Brain microvascular endothelial cell (primary cell): Measurements from ENCODE around the gene ERBB4.

Experiments used
- DNase-seq: peaks from one replicate; pipeline ENCODE4 v3.0.0-alpha.2; 2020
- H3K27ac ChIP-seq: fragments of 250-450 bp; sonication (Bioruptor Pico); 2 replicates; pipeline ENCODE4 v1.5.1; 2020; ENCODE audit warnings: mild to moderate bottlenecking, moderate library complexity
- H3K27me3 ChIP-seq: fragments of 250-450 bp; sonication (Bioruptor Pico); replicated peaks from 2 replicates; pipeline ENCODE4 v1.5.1; 2020; ENCODE audit warnings: mild to moderate bottlenecking
- H3K36me3 ChIP-seq: fragments of 250-450 bp; sonication (Bioruptor Pico); replicated peaks from 2 replicates; pipeline ENCODE4 v1.5.1; 2020; ENCODE audit warnings: mild to moderate bottlenecking
- H3K4me3 ChIP-seq: 2 replicates; pipeline ENCODE4 v1.5.1; 2011; ENCODE audit warnings: low read depth, mild to moderate bottlenecking, control low read depth, low read length, moderate library complexity
- CTCF ChIP-seq: IDR thresholded peaks from 2 replicates; pipeline ENCODE4 v1.5.1; 2011; ENCODE audit warnings: low read depth, mild to moderate bottlenecking, moderate library complexity, low read length, control low read depth, inconsistent platforms; ENCODE audit errors: missing control alignments
- in situ Hi-C: cut with HindIII; loops from 2 replicates; pipeline ENCODE4 v1.10.0; 2017; ENCODE audit warnings: low sequenced_read_pairs, low pct_ligation_motif_present

The ERBB4 gene

GRCh38 chr2:211373203-211373602 lies 1165.4 kb downstream of the ERBB4 start:
- Histone ChIP-seq H3K36me3 (no peaks in the 10 kb centered on the region), H3K27ac (no peak overlapping the region), H3K27me3 (no peaks in the 10 kb centered on the region), H3K4me3 (no peak overlapping the region)
- no peak for TF ChIP-seq CTCF
- in situ Hi-C loops = no loop called here
- no peak for DNase-seq

GRCh38 chr2:211371465-211371864 lies 1167.1 kb downstream of the ERBB4 start:
- no peak for DNase-seq
- Histone ChIP-seq H3K27me3 (no peaks in the 10 kb centered on the region), H3K36me3 (no peaks in the 10 kb centered on the region), H3K4me3 (no peak overlapping the region), H3K27ac (no peak overlapping the region)
- no peak for TF ChIP-seq CTCF
- in situ Hi-C loops = no loop called here

- TF ChIP-seq CTCF = no peak
- H3K36me3 ChIP-seq = no peaks in the 10 kb centered on the region
- H3K4me3 ChIP-seq = no peak overlapping the region
- DNase-seq = no peak
- H3K27me3 ChIP-seq = no peaks in the 10 kb centered on the region
- in situ Hi-C loops = no loop called here
- no peak overlapping the region for H3K27ac ChIP-seq
Observed at GRCh38 chr2:211368467-211368866, 1170.1 kb downstream of the ERBB4 start.

GRCh38 chr2:211367711-211368110 lies 1170.9 kb downstream of the ERBB4 start:
- in situ Hi-C loops = no loop called here
- no peak overlapping the region for H3K27ac ChIP-seq
- H3K4me3 ChIP-seq = no peak overlapping the region
- H3K36me3 ChIP-seq = no peaks in the 10 kb centered on the region
- H3K27me3 ChIP-seq = no peaks in the 10 kb centered on the region
- no peak for DNase-seq
- TF ChIP-seq CTCF = no peak

- DNase-seq = no peak
- no peak overlapping the region for H3K27ac ChIP-seq
- no peaks in the 10 kb centered on the region for H3K36me3 ChIP-seq
- TF ChIP-seq CTCF = no peak
- H3K4me3 ChIP-seq = no peak overlapping the region
- no peaks in the 10 kb centered on the region for H3K27me3 ChIP-seq
- in situ Hi-C loops = no loop called here
Observed at GRCh38 chr2:211367293-211367692, 1171.3 kb downstream of the ERBB4 start.

- Histone ChIP-seq H3K27me3 (no peaks in the 10 kb centered on the region), H3K4me3 (no peak overlapping the region), H3K27ac (no peak overlapping the region), H3K36me3 (no peaks in the 10 kb centered on the region)
- DNase-seq = no peak
- no peak for TF ChIP-seq CTCF
- in situ Hi-C loops = no loop called here
Observed at GRCh38 chr2:211364911-211365310, 1173.7 kb downstream of the ERBB4 start.
